Calu3 (cell line): ENCODE measurements around the gene FCSK. TPM values are rescaled to one million over a fixed set of nuclear protein-coding genes. Genes with fewer than 3 reads are reported as not detected.

Experiments used
- BruUV-seq: library from RNA; stranded (reverse); fragments of 400-500 nt; replicated peaks from 2 replicates; lab custom pipeline; 2021; lab: Mats Ljungman, UMichigan
- CTCF ChIA-PET: fragments of 300-600 bp; sonication (Branson Sonifier 250); formaldehyde crosslinking; loops from one replicate; lab custom pipeline; 2022; ENCODE audit warnings: antibody characterized with exemption; lab: Charles Lee
- DNase-seq: peaks from one replicate; pipeline ENCODE4 v3.0.0; 2022
- H3K27ac Mint-ChIP-seq: one replicate; pipeline ENCODE4 v1.8.0; 2022; ENCODE audit warnings: mixed read lengths; ENCODE audit not compliant: unreplicated experiment
- H3K27me3 Mint-ChIP-seq: one replicate; pipeline ENCODE4 v1.8.0; 2022; ENCODE audit warnings: mixed read lengths; ENCODE audit not compliant: unreplicated experiment
- H3K36me3 Mint-ChIP-seq: one replicate; pipeline ENCODE4 v1.8.0; 2022; ENCODE audit warnings: mild to moderate bottlenecking, moderate library complexity, mixed read lengths; ENCODE audit not compliant: insufficient read depth, unreplicated experiment
- H3K4me1 Mint-ChIP-seq: one replicate; pipeline ENCODE4 v1.8.0; 2022; ENCODE audit warnings: mild to moderate bottlenecking, low read depth, mixed read lengths; ENCODE audit not compliant: unreplicated experiment
- H3K4me3 Mint-ChIP-seq: one replicate; pipeline ENCODE4 v1.8.0; 2022; ENCODE audit warnings: mild to moderate bottlenecking, low read depth, moderate library complexity, mixed read lengths; ENCODE audit not compliant: unreplicated experiment
- H3K9me3 Mint-ChIP-seq: one replicate; pipeline ENCODE4 v1.8.0; 2022; ENCODE audit warnings: low read depth, mixed read lengths; ENCODE audit not compliant: unreplicated experiment
- CTCF ChIP-seq: fragments of 200-600 bp; IDR thresholded peaks from one replicate; pipeline ENCODE4 v1.8.0; 2022; ENCODE audit warnings: antibody characterized with exemption; ENCODE audit not compliant: unreplicated experiment
- intact Hi-C: fragments of 100-400 bp; cut with micrococcal nuclease; formaldehyde crosslinking; loops from one replicate; pipeline ENCODE4 v1.10.0; 2022; ENCODE audit not compliant: unreplicated experiment
- total RNA-seq: library from RNA; stranded (reverse); gene quantifications from 2 replicates; pipeline ENCODE4 v1.2.3, GENCODE V29; 2022

The FCSK gene
- total RNA-seq, 1 experiment from 2014 or later = 27.6 TPM

GRCh38 chr16:70490261-70490660 lies 35.9 kb downstream of the FCSK start:
- Mint-ChIP-seq H3K4me3 (no peak overlapping the region), H3K36me3 (peaks cover 49% of the 10 kb centered on the region), H3K27ac (no peak overlapping the region), H3K27me3 (no peaks in the 10 kb centered on the region), H3K9me3 (no peaks in the 10 kb centered on the region), H3K4me1 (no peaks in the 10 kb centered on the region)
- no peak for DNase-seq
- CTCF ChIA-PET = interaction anchor here (1.2 kb wide), 1 partner anchor 14 kb away, joined by 4 read pairs; no protein-coding TSS in a partner anchor
- intact Hi-C loops = no loop called here
- TF ChIP-seq CTCF = no peak
- BruUV-seq = no TSS peak

GRCh38 chr16:70493802-70494201 lies 39.4 kb downstream of the FCSK start:
- CTCF ChIA-PET = no interaction called here
- no peaks in the 10 kb centered on the region for H3K9me3 Mint-ChIP-seq
- H3K36me3 Mint-ChIP-seq = peaks cover 31% of the 10 kb centered on the region
- H3K4me1 Mint-ChIP-seq = no peaks in the 10 kb centered on the region
- TF ChIP-seq CTCF = no peak
- intact Hi-C loops = no loop called here
- no peak overlapping the region for H3K4me3 Mint-ChIP-seq
- H3K27ac Mint-ChIP-seq = no peak overlapping the region
- DNase-seq = no peak
- H3K27me3 Mint-ChIP-seq = no peaks in the 10 kb centered on the region
- BruUV-seq = no TSS peak

- Mint-ChIP-seq H3K36me3 (peaks cover 30% of the 10 kb centered on the region), H3K9me3 (no peaks in the 10 kb centered on the region), H3K4me1 (no peaks in the 10 kb centered on the region), H3K27me3 (no peaks in the 10 kb centered on the region), H3K27ac (no peak overlapping the region), H3K4me3 (no peak overlapping the region)
- TF ChIP-seq CTCF = no peak
- no peak for DNase-seq
- no TSS peak for BruUV-seq
- intact Hi-C loops = no loop called here
- CTCF ChIA-PET = interaction anchor here (0.6 kb wide), 1 partner anchor 9 kb away, joined by 3 read pairs; no protein-coding TSS in a partner anchor
Measured at GRCh38 chr16:70494202-70494770, 39.9 kb downstream of the FCSK start.

GRCh38 chr16:70494777-70495176 lies 40.4 kb downstream of the FCSK start:
- TF ChIP-seq CTCF = no peak
- Mint-ChIP-seq H3K4me1 (no peaks in the 10 kb centered on the region), H3K27me3 (no peaks in the 10 kb centered on the region), H3K36me3 (peaks cover 27% of the 10 kb centered on the region), H3K9me3 (no peaks in the 10 kb centered on the region), H3K4me3 (no peak overlapping the region), H3K27ac (no peak overlapping the region)
- no peak for DNase-seq
- intact Hi-C loops = no loop called here
- BruUV-seq = no TSS peak
- CTCF ChIA-PET = interaction anchor here (0.6 kb wide), 1 partner anchor 8 kb away, joined by 3 read pairs; no protein-coding TSS in a partner anchor
